Left lung (tissue), 10 donors: Measurements from ENCODE around the gene APOL4. TPM values are rescaled to one million over a fixed set of nuclear protein-coding genes. Genes with fewer than 3 reads are reported as not detected.

Experiments
- ATAC-seq: fragments of 200-7000 bp; cut with Tn5 transposase; one replicate; pipeline ENCODE4 v1.9.1; 2020; ENCODE audit warnings: moderate library complexity
- DNase-seq, 4 donors: peaks; one replicate each; pipeline ENCODE4 v3.0.0-alpha.2; 2013 to 2020
- H3K27ac ChIP-seq, 2 donors: fragments of 200-600 bp; sonication (generic) in 1 of 2; one replicate each; pipeline versions ENCODE4 v1.5.0 to v1.8.0; 2020 to 2021
- H3K27me3 ChIP-seq, 2 donors: fragments of 200-600 bp; sonication (generic) in 1 of 2; one replicate each; pipeline versions ENCODE4 v1.5.0 to v1.8.0; 2020 to 2021
- H3K36me3 ChIP-seq, 2 donors: fragments of 200-600 bp; sonication (generic) in 1 of 2; one replicate each; pipeline versions ENCODE4 v1.5.0 to v1.8.0; 2020 to 2021
- H3K4me1 ChIP-seq, 2 donors: fragments of 200-600 bp; one replicate each; pipeline ENCODE4 v1.8.0; 2021
- H3K4me3 ChIP-seq, 2 donors: fragments of 200-600 bp; sonication (generic) in 1 of 2; one replicate each; pipeline versions ENCODE4 v1.5.0 to v1.8.0; 2020 to 2021; ENCODE audit warnings: mild to moderate bottlenecking in 1 of 2
- H3K9me3 ChIP-seq, 2 donors: fragments of 200-600 bp; sonication (generic) in 1 of 2; one replicate each; pipeline versions ENCODE4 v1.5.0 to v1.8.0; 2020 to 2021
- CTCF ChIP-seq, 2 donors: fragments of 200-600 bp; sonication (generic) in 1 of 2; IDR thresholded peaks; one replicate each; pipeline versions ENCODE4 v1.5.0 to v1.8.0; 2021; ENCODE audit warnings: antibody characterized with exemption in 2 of 2
- intact Hi-C, 2 donors: fragments of 100-400 bp; cut with DNase I; formaldehyde crosslinking; loops; one replicate each; pipeline versions ENCODE4 v1.11.2 to v1.14.2; 2022
- polyA plus RNA-seq, 6 donors: library from polyadenylated mRNA; unstranded; fragments of 120-200 nt; gene quantifications; one replicate each; pipeline ENCODE4 v1.2.1, GENCODE V29; 2013; ENCODE audit not compliant: insufficient read length in 6 of 6
- total RNA-seq, 2 donors: library from RNA; stranded (reverse); fragmentation: NEBNext Ultra II Directional; extraction: Animal tissue kit (Norgen Biotek cat#: 25700); gene quantifications; one replicate each; pipeline ENCODE4 v1.2.1, GENCODE V29; 2021
- donor health status: DM: no; HTN: yes; CAD: no.
- donor health status: DM: no; HTN: no; CAD: no.

APOL4 gene
- total and polyA plus RNA-seq, 8 donors, result 4.9 to 18.6 (median 10.6) TPM

DNA sequence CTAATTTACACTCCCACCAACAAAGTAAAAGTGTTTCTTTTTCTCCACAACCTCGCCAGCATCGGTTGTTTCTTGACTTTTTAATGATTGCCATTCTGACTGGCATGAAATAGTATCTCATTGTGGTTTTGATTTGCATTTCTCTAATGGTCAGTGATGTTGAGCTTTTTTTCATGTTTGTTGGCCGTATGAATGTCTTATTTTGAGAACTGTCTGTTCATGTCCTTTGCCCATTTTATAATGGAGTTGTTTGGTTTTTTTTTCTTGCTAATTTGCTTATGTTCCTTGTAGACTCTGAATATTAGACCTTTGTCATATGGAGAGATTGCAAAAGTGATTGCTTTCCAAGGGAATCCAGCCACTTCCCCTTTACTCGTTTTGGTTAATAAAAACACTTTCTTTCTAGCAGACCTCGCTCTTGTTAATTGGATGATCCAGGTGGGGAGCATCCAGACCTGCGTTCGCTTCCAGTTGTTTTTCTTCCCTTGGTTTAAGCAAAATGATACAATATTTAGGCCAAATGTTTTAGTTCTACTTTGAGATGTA is 17.1 kb upstream of the APOL4 start:
- no peak for ATAC-seq
- Histone ChIP-seq H3K36me3 (no peaks in the 10 kb centered on the region), H3K27ac (no peak overlapping the region), H3K9me3 (no peaks in the 10 kb centered on the region), H3K4me3 (no peak overlapping the region), H3K4me1 (peaks cover 0 to 11% of the 10 kb centered on the region in 2 donors), H3K27me3 (no peaks in the 10 kb centered on the region)
- no peak for DNase-seq
- intact Hi-C loops, result no loop called here
- TF ChIP-seq CTCF (IDR thresholded peaks at IDR 0.05), result no peak

- Histone ChIP-seq H3K9me3 (no peaks in the 10 kb centered on the region), H3K36me3 (no peaks in the 10 kb centered on the region), H3K27ac (no peak overlapping the region), H3K4me1 (peaks cover 6 to 34% of the 10 kb centered on the region in 2 donors), H3K4me3 (no peak overlapping the region), H3K27me3 (no peaks in the 10 kb centered on the region)
- DNase-seq, result no peak
- no peak for TF ChIP-seq CTCF (IDR thresholded peaks at IDR 0.05)
- no peak for ATAC-seq
- intact Hi-C loops, result no loop called here
Measured at GRCh38 chr22:36215981-36216380, 14.4 kb upstream of the APOL4 start.

DNA sequence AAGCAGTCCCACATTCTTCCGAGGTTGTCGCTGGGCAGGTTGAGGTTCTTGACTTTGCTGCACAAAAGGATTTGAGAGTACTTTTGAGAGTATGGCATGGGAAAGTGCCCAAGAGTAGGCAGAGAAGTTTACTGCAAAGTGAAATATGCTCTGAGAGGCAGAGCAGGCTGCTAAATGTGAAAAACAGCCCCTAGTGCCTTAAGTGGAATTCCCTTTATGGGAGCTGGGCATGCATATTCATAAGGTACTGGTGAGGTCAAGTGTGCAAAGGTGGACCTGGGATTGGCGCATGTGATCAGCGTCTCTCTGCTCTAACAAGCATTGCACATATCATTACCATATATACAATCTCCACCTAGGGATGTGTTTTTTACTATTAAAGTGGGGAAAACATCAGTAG is 12.0 kb upstream of the APOL4 start:
- no peak for TF ChIP-seq CTCF (IDR thresholded peaks at IDR 0.05)
- H3K9me3 ChIP-seq, result no peaks in the 10 kb centered on the region
- no peaks in the 10 kb centered on the region for H3K27me3 ChIP-seq
- DNase-seq (peak in 1 of 4 donors; percentile 71), ATAC-seq (peak; percentile 83)
- peaks cover 9 to 41% of the 10 kb centered on the region in 2 donors for H3K4me1 ChIP-seq
- H3K36me3 ChIP-seq, result no peaks in the 10 kb centered on the region
- intact Hi-C loops, result no loop called here
- no peak overlapping the region for H3K4me3 ChIP-seq
- peak overlapping the region in 1 of 2 donors; percentile 50 for H3K27ac ChIP-seq

GRCh38 chr22:36212901-36213300 is 11.3 kb upstream of the APOL4 start:
- Histone ChIP-seq H3K4me3 (no peak overlapping the region), H3K9me3 (no peaks in the 10 kb centered on the region), H3K27ac (peak overlapping the region; percentile 50 to 62), H3K4me1 (peaks cover 9 to 41% of the 10 kb centered on the region in 2 donors), H3K36me3 (no peaks in the 10 kb centered on the region), H3K27me3 (no peaks in the 10 kb centered on the region)
- peak; percentile 42 for ATAC-seq
- no peak for DNase-seq
- intact Hi-C loops, result no loop called here
- no peak for TF ChIP-seq CTCF (IDR thresholded peaks at IDR 0.05)

DNA sequence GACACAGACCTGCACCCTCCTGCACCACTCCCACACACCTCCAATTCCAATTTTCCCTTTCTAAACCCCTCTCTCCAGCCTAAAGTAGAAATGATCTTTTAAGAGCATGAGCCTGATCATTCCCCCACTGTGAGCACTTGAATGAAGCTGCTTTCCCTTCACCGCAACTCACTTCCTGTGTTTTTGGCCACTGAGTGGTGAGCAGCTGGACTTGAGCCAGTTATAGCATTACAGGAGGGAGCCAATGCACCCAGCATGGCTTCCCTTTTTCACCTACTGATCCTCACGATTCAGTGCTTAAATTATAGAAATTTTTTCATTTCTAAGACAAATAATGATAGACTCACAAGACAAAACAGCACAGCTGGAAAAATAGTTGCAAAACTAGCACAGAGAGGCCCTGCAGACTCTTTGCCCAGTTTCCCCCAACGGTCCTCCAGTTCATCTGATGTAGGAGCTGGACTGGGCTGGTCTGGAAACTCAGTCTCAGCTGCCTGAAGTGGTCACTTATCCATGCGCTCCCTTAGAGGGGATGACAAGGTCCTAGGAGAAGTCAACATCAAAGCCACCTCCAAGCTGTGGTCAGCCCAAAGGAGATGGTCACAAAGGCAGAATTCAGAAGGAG is 9.7 kb upstream of the APOL4 start:
- peak; percentile 34 for ATAC-seq
- Histone ChIP-seq H3K27me3 (no peaks in the 10 kb centered on the region), H3K9me3 (no peaks in the 10 kb centered on the region), H3K36me3 (no peaks in the 10 kb centered on the region), H3K27ac (peak overlapping the region in 1 of 2 donors; percentile 18), H3K4me3 (no peak overlapping the region), H3K4me1 (peaks cover 9 to 41% of the 10 kb centered on the region in 2 donors)
- intact Hi-C loops, result no loop called here
- TF ChIP-seq CTCF (IDR thresholded peaks at IDR 0.05), result no peak
- peak in 1 of 4 donors; percentile 49 for DNase-seq
